Activated T-cell treated with anti-CD3 and anti-CD28 coated beads for 1 hour (primary cell): Measurements from ENCODE around the gene HECW1.
"Not testable (repeated sequence)": the region's sequence is repeated elsewhere in the genome, so short reads cannot be mapped to it uniquely, and the experiment has no call there.

Experiments used
- DNase-seq: peaks from one replicate; pipeline ENCODE4 v3.0.0-alpha.2; 2020; ENCODE audit warnings: low read depth

Gene HECW1

DNA sequence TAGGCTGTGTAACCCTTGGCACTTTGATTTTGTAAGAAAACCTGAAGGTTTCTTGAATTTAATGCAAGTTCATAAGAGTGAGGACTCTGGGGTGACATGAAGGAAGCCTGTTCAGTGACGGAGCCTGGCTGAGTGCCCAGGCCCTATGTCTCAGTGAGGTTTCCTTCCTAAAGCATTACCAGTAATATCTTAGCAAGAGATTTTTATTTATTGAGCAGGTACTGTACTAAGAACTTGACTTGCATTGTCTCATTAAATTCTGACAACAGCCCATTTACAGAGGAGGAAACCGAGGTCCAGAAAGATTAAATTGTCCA is 197.2 kb downstream of the HECW1 start:
- no peak for DNase-seq

DNA sequence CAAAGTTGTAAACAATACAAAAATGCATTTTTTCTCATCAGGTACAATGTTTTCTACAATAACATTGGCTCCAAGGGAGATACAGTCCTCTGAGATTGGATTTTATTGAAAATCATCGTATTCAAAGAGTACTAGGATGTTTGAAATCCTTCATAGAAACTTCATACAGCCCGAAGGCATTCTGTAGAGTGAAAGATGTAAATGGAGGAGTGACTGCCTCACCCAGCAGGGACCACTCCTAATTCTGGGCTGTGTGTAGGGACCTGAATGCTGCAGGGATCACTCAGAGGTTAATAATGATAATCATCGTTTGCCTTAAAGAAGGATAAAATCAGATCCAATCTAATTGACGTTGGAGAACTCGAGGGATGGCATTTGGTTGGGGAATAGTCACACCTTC is 198.6 kb downstream of the HECW1 start:
- no peak for DNase-seq

DNA sequence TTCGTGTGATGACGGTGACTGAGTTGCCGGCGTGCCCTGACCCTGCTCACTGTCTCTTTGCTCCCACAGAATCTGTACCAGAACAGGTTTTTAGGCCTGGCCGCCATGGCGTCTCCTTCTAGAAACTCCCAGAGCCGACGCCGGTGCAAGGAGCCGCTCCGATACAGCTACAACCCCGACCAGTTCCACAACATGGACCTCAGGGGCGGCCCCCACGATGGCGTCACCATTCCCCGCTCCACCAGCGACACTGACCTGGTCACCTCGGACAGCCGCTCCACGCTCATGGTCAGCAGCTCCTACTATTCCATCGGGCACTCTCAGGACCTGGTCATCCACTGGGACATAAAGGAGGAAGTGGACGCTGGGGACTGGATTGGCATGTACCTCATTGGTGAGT is 199.2 kb downstream of the HECW1 start:
- no peak for DNase-seq

DNA sequence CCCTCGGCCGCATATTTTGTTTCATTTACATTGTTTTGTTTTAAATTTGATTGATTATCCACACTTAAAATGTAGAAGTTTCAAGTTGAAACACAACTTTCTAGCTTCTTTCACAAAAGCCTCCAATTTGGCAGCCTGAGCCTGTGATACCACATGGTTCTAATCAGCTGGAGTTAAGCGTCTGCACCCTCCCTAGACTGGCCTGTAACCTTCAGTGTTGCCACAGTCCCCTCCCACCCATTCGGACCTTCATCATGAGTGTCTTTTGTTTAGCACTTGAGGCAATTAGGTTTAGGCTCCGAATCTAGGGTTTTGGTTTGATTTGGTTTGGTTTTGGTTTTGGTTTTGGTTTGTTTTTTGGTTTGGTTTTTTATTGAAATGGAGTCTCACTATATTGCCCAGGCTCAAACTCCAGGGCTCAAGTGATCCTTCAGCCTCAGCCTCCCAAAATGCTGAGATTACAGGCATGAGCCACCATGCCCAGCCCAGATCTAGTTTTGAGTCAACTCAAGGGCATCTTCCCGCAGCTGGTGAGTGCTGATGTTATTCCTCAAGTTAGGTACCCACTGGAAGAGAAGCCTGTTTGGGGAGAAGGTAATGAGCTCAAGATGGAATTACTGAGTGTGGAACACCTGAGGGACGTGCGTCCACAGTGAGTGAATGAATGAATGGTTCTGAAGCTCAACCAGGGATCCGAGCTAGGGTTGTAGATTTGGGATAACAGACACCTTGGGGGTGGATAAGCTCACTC is 201.4 kb downstream of the HECW1 start:
- no peak for DNase-seq

DNA sequence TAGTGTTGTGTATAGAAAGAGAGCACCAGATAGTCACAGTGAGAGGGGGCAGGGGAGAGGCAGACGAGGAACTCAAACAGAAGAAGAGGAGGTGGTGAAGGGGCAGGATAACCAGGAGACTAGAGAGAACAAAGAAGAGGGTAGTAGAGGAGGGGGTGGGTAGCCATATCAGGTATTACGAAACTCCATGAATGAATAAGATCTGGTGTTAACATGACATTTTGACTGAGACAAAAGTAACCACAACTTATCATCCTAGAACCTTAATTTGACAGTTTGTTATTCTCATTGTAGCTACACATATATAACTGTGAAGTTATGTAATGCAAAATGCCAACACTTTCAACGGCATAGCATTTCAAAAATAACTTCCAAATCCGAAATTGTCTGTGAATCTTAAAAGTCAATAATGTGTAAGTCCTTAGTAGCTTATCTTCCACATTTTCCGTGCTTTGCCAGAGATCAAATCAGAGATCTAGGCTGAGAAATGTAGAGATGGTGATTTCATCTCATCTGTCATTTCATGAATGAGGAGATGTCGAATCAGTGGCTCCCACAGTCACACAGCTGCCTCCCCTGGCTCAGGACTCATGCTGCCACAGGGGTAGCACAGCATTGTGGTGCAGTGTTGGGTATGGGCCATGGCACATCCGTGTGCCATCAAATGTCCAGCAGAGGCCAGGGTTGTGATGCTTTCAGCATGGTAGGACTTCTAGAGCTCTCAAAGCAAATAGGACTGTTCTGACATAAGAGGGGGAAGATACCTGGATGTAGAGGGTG is 202.1 kb downstream of the HECW1 start:
- no peak for DNase-seq

DNA sequence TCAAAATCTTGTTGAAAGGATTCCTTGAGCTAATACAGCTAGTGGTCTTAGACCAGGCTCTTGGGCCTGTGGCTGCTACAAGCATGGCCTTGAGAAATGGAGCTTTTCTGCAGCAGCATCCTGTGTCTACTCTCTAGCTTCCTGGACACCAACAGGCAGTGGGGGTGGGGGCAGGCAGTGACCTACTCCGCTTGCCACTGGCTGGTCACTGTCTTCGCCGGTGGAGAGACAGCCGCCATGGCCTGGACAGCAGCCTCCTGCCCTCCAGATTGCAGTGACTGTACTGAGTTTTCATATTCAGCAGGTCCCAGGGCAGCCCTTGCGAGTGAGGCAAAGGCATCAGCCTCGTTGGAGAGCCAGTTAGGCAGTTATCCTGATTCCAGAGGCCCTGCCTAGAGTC is 204.6 kb downstream of the HECW1 start:
- no peak for DNase-seq

DNA sequence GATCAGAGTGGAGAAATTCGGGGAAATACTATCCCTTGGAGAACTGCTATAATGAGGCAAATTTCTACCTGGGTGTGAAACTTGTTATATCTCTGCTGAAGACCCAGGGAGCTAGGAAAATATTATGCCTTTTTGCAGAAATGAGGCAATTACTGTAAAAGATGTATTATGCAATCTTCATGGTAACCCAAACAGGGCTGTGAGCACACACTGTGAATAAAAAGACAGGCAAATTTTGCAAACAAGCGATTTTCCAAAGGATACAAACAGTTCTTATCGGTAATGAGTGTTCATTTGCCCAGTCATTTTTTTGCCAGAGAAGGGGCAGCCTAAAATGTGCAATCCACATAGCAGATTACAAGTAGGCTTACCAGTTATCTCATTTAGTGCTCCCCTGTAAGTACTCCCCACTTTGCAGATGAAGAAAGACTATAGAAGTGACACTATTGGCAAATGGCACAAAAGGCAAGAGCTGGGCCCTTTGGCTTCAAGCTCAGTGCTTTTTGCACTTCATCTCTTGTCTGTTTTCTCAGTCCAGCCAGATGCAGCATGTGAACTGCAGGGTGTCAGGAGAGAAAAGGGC is 205.8 kb downstream of the HECW1 start:
- DNase-seq: no peak

DNA sequence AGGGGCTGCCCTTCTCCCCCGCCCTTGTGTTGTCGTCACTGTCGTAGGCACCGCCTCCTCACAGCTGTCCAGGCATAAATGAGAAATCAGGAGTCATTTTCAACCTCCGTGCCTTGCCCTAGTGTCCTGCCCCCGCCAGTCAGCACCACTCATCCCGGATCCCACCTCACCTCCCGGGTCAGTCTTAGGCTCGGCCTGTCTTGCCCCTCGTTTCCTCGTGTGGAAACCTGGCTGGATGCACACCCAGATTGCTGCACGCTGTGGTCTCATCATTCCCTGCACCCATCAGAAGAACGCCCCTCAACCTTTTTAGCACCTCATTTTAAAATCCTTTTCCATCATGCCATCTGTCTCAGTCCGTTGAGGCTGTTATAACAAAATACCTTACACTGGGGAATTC is 213.1 kb downstream of the HECW1 start:
- DNase-seq: no peak

DNA sequence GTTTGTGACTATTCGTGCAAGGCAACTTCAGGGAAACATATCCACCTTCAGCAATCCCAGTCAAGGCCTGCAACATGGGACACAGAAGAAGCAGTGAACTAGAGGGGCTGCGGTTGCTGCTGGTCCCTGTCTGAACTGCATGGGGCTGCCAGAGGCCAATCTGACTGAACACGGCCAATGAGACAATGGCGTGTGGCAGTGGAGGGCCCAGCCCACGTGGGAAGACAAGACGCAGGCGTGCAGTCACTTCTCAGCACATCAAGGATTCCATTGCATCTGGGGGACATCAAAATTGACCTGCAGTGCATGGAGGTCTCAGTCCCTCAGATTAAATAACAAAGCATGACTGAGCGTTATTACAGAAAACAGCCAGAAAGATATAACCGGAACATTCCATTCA is 215.9 kb downstream of the HECW1 start:
- no peak for DNase-seq

DNA sequence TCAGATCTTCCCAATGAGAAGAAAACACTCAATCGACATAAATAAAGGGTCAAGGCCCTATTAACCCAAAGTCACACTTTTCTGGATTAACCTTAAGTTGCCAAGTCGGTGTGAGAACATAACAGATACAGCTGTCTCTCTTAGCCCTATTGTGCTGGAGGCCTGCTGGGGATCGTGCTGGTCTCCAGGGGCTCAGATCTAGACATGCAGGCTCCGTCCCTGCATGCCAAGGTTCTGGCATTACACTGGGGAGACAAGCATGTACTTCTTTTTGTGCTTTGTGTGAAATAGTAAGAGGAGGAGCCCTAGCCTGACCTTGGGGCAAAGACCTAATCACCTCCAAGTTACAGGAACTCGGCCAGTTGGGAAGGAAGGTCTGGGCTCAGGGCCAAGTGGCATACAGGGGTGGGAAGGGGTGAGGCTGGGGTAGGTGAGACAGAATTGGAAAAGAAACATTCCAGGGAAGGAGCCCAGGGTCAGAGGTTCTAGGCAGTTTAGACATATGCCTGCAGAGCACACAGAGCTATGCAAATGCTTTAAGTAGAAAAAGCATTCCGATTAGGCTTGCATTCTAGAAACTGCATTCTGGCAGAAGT is 216.4 kb downstream of the HECW1 start:
- DNase-seq: no peak

DNA sequence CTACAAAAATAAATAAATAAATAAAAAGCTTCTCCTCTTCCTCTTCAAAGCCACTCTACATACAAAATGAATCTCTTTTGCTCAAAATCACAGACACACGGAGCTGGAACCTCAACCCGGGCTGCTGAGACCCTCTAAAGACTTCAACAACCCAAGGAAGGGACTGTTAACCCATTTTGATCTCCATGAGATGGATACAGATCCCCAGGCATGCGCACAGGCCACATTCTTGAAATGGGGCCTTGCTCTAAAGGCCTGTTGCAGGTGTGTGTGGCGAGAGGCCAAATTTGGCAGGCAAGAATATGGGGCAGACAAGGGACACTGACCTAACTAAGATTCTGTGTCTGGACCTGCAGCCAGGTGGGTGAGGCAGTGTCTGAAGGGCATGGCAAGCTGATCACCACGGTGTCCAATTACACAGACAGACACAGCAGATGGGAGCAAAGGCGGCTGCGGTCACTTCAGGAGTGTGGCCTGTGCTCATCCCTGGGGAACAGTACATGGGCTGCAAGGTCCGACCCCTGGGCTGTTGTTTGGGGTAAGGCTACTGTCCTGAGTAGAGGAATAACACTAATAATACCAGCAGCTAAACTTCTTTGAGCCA is 219.8 kb downstream of the HECW1 start:
- no peak for DNase-seq

DNA sequence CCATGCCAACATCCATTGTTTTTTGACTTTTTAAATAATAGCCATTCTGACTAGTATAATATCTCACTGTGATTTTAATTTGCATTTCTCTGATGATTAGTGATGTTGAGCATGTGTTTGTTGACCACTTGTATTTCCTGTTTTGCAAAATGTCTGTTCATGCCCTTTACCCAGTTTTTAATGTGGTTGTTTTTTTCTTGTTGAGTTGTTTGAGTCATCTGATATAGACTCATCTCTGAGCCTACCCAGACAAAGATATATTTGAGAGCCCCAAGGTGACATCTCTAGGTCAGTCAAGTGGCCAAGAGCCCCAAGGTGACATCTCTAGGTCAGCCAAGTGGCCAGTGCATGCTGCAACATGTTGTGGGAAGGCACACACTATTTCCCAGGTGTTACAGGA is 224.7 kb downstream of the HECW1 start:
- DNase-seq: no peak

DNA sequence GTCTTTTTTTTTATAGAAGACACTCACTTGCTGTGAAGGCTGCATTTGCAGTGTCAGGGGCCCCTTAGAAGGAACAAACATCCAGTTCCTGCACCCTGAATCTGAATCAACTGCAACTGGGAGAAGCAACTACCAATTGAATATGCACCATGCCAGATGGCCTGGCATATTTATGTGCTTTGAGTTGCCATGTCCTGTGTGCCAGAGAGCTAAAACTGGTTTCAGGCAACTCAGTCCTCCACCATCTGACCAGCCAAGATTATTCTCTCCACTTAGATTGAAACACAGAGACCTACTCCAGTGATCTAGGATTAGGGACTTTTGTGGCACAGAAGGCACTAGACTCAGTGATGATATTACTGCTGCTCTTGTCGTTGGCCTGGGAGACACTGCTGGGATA is 225.4 kb downstream of the HECW1 start:
- DNase-seq: no peak

DNA sequence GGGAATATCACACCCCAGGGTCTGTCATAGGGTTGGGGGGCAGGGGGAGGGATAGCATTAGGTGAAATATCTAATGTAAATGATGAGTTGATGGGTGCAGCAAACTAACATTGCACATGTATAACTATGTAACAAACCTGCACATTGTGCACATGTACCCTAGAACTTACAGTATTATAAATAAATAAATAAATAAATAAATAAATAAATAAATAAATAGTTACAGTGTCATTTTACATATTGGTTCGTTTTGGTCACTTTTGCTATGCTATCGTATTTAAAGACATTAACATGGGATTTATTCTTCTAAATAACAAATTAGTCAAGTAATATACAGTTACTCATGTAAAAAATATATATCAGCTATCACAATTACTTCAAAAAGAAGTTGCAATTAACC is 228.7 kb downstream of the HECW1 start:
- DNase-seq: no peak

DNA sequence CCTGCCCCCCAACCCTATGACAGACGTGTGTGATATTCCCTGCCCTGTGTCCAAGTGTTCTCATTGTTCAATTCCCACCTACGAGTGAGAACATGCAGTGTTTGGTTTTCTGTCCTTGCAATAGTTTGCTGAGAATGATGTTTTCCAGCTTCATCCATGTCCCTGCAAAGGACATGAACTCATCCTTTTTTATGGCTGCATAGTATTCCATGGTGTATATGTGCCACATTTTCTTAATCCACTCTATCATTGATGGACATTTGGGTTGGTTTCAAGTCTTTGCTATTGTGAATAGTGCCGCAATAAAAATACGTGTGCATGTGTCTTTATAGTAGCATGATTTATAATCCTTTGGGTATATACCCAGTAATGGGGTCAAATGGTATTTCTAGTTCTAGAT is 231.0 kb downstream of the HECW1 start:
- DNase-seq: not testable (repeated sequence)

DNA sequence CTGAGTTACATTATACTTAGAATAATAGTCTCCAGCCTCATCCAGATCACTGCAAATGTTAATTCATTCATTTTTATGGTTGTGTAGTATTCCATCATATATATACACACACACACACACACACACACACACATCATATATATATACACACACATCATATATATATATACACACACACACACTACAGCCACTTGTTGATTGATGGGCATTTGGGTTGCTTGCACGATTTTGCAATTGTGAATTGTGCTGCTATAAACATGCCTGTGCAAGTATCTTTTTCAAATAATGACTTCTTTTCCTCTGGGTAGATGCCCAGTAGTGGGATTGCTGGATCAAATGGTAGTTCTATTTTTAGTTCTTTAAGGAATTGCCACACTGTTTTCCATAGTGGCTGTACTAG is 233.2 kb downstream of the HECW1 start:
- not testable (repeated sequence) for DNase-seq

DNA sequence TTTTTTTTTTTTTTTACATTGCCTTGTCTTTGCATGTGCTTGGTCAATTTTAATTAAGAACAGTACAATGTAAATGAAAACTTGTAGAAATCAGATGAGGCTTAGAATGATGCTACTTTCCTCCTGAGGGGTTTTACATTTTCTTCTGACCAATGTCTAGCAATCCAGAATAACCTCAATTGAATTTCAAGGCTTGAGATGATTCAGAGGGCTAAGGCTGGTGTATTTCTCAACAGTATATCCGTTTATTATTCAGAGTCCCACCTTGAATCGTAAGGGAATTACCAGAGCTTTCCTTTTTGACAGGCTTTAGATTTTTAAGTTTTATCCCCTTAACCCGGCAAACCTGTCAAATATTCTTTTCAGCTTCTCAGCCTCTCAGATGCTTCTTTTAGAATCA is 239.2 kb downstream of the HECW1 start:
- no peak for DNase-seq

DNA sequence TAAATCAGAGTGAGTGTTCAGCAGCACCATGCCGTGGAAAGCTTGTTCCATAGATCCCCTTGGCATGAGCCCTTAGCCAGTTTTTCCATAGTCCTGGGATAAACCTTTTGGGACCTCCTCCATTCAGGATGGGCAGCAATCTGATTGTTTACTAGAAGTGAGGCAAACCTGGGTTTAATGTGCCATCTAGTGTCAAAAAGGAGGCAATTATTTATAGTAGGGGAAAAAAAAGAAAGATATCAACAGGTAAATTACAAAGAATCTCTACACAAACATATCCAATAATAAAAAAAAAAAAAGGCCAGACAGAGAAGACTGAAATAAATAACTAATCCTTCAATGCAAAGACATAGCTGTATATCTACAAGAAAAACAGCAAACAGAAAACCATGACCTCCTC is 241.5 kb downstream of the HECW1 start:
- no peak for DNase-seq

DNA sequence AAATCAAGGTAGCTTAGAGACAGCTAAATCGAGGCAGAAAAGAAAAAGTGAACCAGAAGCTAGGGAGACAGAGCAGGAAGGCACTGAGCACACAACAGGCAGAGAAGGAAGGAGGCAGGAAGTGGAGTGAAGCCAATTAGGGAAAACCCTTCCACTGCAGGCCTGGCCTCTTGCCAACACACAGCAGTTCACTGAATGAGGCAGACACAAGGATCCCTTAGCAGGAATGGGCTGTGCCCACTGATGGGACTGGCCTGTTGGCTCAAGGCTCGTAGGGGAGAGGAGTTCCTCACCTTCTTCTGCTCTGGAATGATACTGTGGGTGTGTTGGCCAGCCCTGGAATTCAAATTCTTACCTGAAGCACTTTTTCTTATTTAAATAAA is 250.2 kb downstream of the HECW1 start:
- DNase-seq: no peak

DNA sequence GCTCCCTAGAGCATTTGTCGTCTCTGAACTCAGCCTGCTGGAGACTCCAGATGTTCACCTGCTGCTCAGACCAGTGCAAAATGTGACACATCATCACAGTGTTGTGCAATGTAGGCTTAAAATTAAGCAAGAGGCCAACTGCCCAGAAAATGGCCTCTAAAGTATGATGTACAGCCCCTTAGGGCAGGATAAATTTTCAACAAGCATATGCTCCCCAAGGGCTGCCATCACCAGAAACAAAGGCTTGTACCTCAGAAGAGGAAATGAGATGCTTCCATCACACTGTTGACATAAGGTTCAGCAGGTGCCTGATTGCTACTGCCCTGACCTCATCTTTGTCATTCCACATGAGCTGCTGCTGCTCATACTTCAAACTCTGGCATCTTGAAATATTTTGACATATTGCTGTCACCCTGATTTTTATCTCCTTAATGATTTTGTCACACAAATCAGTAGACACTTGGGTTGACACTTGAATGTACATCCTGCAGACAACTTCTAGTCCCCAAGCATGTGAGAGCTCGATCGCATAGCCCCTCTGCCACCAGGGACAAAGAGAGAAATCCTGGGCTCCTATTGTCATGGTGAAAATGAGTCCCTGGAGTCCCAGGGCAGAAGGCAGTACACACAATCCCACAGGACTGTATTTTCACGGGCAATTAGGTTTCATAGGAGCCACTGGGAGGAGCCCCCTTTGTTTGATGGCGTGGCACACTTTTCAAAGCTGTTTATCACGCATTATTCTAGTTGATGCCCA is 250.8 kb downstream of the HECW1 start:
- DNase-seq: no peak

DNA sequence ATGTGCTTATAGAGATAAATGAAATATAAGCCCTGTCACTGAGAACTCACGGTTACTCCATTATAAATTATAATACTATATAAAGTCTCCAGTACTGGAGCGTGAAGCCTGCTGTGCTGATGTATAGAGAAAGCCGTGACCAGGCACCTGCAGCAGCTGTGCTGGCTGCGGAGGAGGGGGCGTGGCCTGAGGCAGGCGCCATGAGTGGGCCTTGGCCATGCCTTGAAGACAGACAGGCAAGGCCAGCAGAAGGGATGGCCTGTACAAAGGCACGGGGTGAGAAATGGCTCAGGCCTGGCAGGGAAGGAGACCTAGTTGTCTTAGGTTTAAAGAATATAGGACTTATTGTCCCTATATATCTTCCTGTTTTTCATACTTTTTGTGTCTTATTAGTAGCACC is 251.9 kb downstream of the HECW1 start:
- no peak for DNase-seq
